ENCODE results near the gene HLF.

HLF gene

DNA sequence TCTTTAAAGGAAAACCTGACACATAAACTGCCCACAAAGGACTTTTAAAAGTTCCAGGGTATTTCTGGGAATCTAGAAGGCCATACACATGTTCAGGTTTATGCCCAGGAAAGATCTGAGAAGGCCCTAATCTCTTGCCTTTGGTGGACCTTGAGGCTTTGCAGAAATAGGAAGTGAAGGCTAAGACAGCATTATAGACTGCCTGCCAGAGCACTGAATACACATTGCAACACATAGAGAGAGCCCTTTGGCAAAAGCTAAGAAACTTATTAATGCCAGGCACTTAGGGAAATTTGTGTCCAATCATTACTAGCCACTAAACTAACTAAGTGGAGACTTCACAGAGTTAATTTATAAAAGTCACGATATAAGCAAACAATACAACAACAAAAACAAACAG lies 86.5 kb downstream of the HLF start:
- H3K4me3 ChIP-seq (ENCODE audit: low read depth, low read length), result no peak overlapping the region

DNA sequence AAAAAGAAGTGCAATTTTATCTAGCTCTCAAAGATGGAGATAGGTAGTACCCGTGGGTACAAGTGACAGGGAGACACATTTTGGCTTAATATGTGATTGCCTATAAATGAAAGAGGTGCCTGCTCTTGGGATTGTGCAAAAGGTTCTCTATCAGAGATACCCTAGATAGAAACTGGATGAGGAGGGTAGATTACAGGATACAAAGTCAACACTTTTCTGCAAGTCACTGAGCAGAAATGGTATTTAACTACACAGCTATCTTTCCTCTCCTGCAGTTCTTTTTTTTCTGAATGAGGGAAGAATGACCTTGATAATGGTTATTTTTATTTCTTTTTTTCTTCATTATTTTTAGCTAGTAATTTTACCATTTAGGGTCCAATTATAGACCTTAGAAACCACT lies 89.2 kb downstream of the HLF start:
- H3K4me3 ChIP-seq (ENCODE audit: low read depth, low read length), result no peak overlapping the region

DNA sequence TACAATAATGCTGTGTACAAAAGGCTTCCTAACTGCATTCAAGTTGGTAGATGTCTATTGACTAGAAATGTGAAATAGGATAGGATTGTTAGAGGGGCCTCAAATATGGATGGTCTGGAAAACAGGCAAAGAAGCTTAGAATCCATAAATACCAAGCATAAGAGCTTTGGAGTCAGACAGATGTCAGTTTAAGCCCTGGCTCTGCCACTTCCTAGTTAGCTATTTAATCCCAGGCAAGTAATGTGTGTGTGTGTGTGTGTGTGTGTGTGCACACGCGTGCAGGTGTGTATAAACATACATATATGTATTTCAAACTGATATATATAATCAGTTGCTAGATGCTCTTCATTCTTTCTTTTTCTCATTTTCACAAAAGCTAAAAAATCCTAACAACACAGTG lies 90.2 kb downstream of the HLF start:
- H3K4me3 ChIP-seq (ENCODE audit: low read depth, low read length), result no peak overlapping the region

DNA sequence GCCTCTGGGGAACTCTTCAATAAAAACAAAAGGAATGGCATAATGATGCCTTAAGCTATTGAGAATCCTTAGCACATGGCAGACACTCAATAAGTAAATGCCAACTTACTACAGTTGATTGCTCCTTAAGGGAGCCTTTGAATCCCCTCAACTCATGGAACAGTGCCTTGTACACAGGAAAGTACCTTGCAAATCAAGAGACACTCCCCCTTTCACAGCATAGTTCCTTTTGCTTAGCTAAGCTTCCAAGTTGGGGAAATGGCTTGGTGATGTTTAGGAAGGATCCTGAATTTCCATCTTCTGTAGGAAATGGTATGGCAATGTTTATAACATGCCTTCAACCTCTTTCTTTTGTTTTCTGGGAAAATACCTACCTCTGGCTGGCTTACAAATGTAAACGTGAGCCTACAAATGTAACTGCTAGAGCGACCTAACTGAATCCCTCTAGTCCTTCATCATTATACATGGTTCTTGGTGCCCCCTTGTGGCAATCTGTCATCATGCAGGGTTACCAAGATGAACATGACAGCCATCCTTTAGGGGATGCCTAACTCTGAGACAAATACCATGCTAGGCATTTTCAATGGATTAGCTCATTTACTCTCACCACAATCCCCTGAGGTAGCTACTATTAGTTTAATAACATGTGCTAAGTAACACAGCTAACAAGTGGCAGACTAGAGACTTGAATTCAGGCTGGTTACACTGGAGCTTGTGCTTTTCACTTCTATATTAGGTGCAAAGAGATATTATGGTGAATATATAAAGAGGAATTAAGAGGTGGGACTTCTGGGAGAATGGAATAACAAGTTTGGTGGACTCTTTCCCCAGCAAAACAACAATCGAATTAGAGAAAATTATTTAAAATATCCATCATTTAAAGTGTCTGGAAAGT lies 91.9 kb downstream of the HLF start:
- H3K4me3 ChIP-seq (ENCODE audit: low read depth, low read length), result no peak overlapping the region

DNA sequence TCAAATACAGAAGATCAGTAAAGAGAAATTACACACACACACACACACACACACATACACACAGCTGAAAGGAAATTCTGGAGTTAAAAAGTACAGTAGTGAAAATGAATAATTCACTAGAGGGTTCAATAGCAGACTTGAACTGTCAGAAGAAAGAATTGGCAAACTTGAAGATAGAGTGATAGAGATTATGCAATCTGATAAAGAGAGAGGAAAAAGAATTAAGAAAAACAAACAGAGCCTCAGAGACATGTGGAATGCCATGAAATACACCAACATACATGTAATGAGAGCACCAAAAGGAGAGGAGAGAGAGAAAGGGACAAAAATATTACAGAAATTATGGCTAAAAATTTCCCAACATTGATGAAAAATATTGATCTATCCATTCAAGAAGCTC lies 96.2 kb downstream of the HLF start:
- no peak overlapping the region for H3K4me3 ChIP-seq (ENCODE audit: low read depth, low read length)

DNA sequence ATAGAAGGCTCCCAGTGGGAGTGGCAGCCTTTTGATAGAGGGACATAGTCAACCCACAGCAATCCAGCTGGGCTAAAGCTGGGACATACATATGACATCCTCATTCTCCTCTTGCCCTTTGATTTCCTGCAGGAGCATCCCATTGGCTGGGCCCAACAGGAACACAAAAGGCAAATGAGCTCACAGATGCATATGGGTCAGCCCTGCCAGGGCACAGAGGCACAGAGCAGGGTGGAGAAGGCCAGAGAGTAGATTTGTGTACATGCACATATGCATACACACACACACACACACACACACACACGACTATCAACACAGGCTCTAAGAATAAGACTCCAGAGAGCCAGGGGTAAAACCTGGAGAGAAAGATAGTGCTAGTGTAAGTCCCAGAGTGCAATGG lies 98.3 kb downstream of the HLF start:
- no peak overlapping the region for H3K4me3 ChIP-seq (ENCODE audit: low read depth, low read length)

DNA sequence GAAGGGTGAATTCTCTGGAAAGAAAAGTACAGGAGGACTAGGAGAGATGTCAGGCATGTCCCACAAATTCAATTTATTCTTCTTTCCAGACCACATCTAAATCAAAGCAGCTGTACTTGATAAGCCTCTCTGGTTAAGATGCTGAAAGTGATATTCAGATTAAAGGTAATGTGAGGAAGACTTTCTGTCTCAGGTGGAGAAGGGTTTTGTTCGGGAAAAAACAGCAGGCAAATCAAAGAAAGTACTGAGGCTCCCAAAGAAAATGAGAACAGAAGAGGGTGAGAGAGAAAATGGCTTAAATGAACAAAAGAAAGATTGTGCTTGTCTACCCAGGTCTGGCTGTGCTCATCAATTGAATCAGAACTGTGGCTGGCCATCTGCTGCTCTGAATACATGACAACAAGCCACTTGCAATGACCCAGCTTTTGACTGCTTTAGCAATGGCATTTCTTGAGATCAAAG lies 101.3 kb downstream of the HLF start:
- no peak overlapping the region for H3K4me3 ChIP-seq (ENCODE audit: low read depth, low read length)

DNA sequence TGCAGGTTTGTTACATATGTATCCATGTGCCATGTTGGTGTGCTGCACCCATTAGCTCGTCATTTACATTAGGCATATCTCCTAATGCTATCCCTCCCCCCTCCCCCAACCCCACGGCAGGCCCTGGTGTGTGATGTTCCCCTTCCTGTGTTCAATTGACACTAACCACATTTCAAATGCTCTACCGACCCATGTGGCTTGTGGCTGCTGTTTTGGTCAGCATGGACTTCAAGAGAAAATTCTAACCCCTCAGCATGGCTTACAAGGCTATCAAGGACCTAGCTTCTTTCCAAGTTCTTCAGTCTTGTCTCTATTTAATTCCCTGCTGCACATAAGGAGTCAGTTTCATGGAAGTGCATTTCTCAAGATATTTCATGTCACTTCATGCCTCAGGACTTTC lies 103.9 kb downstream of the HLF start:
- H3K4me3 ChIP-seq (ENCODE audit: low read depth, low read length), result no peak overlapping the region
